H1 (cell line): ENCODE data around the gene NBAS. TPM values are rescaled to one million over a fixed set of nuclear protein-coding genes. Genes with fewer than 3 reads are reported as not detected.

ENCODE experiments used
- CREB1 ChIP-seq: IDR thresholded peaks from 2 replicates; pipeline ENCODE4 v1.6.1; 2012; ENCODE audit warnings: inconsistent platforms
- CTBP2 ChIP-seq: IDR thresholded peaks from 2 replicates; pipeline ENCODE4 v1.7.0; 2011; ENCODE audit warnings: borderline replicate concordance, mild to moderate bottlenecking, moderate library complexity, mixed read lengths, low read length; ENCODE audit not compliant: insufficient read depth, insufficient read length
- EGR1 ChIP-seq: IDR thresholded peaks from 2 replicates; pipeline ENCODE4 v1.6.1; 2011; ENCODE audit warnings: low read depth, low read length, borderline replicate concordance
- RBBP5 ChIP-seq: IDR thresholded peaks from 2 replicates; pipeline ENCODE4 v1.7.1; 2012; ENCODE audit warnings: low read depth, mild to moderate bottlenecking, inconsistent platforms, low read length, moderate library complexity, borderline replicate concordance
- SIN3A ChIP-seq, 2 experiments: IDR thresholded peaks in 1 of 2; conservative IDR thresholded peaks in 1 of 2; 2 replicates each; pipeline ENCODE4 v1.6.1; 2011 to 2012; ENCODE audit warnings: low read length in 2 of 2, improper control_type of control experiment in 1 of 2, low read depth in 1 of 2, mild to moderate bottlenecking in 1 of 2
- polyA plus RNA-seq, 7 experiments: library from polyadenylated mRNA; depleted of rRNA in 3 of 7; stranded (reverse) in 5 of 7; unstranded in 2 of 7; fragments of >200 nt in 5 of 7; fragments of 200-250 nt in 2 of 7; gene quantifications; 1 replicate in 5 of 7; 2 replicates in 1 of 7; 4 replicates in 1 of 7; pipeline versions ENCODE4 v1.2.1 to v1.2.3, GENCODE V29; 2011 to 2013; ENCODE audit warnings: missing spikeins in 2 of 7, mixed read lengths in 2 of 7
- total RNA-seq: library from RNA; stranded (reverse); fragmentation: NEBNext Ultra II Directional; extraction: Animal tissue kit (Norgen Biotek cat#: 25700); gene quantifications from 2 replicates; pipeline ENCODE4 v1.2.1, GENCODE V29; 2021
- TF ChIP-seq, protein P1 (sequence below), 3 experiments: IDR thresholded peaks; 1 replicate in 2 of 3; 2 replicates in 1 of 3; pipeline versions ENCODE4 v1.5.1 to v1.6.1; 2011; ENCODE audit warnings: low read length in 3 of 3, mild to moderate bottlenecking in 3 of 3, inconsistent platforms in 2 of 3, low read depth in 1 of 3, moderate library complexity in 1 of 3; ENCODE audit not compliant: insufficient read depth in 1 of 3; ENCODE audit errors: control extremely low read depth in 1 of 3
- TF ChIP-seq, protein P2 (sequence below): fragments of 300-600 bp; sonication (generic); IDR thresholded peaks from 2 replicates; pipeline ENCODE4 v1.7.1; 2012; ENCODE audit warnings: low read length, moderate library complexity, mild to moderate bottlenecking, inconsistent platforms; ENCODE audit not compliant: insufficient replicate concordance

NBAS gene
- total and polyA plus RNA-seq, 2 of the 8 experiments (the other 6 are each of a cell fraction or from before 2014, with no cell fraction given): 19.6 to 34.8 TPM

DNA sequence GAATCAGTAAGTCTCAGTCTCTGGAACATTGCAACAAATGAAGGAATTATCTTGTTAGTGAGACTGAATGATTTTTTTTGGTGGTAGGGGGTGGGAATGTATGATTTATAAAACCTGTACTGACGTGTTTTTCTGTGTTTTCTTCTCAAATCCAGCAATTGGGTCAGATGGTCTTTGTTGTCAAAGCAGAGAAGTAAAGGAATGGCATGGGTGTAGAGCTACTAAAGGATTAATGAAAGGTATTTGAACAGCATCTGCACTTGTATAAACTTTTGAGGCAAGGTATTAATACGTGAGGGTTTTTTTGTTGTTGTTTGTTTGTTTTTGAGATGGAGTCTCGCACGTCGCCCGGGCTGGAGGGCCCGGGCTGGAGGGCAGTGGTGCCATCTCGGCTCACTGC, 41.3 kb upstream of the NBAS start (continued):
- TF ChIP-seq RBBP5 (no peak), CTBP2 (no peak), EGR1 (no peak), CREB1 (no peak), SIN3A (conservative IDR thresholded peaks at IDR 0.05 in 1 of 2, IDR thresholded peaks at IDR 0.05 in 1 of 2; ENCODE audit: low read depth in 1 of 2, low read length in 2 of 2) (no peak)
- TF ChIP-seq, protein P1, sequence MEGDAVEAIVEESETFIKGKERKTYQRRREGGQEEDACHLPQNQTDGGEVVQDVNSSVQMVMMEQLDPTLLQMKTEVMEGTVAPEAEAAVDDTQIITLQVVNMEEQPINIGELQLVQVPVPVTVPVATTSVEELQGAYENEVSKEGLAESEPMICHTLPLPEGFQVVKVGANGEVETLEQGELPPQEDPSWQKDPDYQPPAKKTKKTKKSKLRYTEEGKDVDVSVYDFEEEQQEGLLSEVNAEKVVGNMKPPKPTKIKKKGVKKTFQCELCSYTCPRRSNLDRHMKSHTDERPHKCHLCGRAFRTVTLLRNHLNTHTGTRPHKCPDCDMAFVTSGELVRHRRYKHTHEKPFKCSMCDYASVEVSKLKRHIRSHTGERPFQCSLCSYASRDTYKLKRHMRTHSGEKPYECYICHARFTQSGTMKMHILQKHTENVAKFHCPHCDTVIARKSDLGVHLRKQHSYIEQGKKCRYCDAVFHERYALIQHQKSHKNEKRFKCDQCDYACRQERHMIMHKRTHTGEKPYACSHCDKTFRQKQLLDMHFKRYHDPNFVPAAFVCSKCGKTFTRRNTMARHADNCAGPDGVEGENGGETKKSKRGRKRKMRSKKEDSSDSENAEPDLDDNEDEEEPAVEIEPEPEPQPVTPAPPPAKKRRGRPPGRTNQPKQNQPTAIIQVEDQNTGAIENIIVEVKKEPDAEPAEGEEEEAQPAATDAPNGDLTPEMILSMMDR (IDR thresholded peaks at IDR 0.05; ENCODE audit: control extremely low read depth in 1 of 3, insufficient read depth in 1 of 3, low read depth in 1 of 3, low read length in 3 of 3): no peak
- TF ChIP-seq, protein P2, sequence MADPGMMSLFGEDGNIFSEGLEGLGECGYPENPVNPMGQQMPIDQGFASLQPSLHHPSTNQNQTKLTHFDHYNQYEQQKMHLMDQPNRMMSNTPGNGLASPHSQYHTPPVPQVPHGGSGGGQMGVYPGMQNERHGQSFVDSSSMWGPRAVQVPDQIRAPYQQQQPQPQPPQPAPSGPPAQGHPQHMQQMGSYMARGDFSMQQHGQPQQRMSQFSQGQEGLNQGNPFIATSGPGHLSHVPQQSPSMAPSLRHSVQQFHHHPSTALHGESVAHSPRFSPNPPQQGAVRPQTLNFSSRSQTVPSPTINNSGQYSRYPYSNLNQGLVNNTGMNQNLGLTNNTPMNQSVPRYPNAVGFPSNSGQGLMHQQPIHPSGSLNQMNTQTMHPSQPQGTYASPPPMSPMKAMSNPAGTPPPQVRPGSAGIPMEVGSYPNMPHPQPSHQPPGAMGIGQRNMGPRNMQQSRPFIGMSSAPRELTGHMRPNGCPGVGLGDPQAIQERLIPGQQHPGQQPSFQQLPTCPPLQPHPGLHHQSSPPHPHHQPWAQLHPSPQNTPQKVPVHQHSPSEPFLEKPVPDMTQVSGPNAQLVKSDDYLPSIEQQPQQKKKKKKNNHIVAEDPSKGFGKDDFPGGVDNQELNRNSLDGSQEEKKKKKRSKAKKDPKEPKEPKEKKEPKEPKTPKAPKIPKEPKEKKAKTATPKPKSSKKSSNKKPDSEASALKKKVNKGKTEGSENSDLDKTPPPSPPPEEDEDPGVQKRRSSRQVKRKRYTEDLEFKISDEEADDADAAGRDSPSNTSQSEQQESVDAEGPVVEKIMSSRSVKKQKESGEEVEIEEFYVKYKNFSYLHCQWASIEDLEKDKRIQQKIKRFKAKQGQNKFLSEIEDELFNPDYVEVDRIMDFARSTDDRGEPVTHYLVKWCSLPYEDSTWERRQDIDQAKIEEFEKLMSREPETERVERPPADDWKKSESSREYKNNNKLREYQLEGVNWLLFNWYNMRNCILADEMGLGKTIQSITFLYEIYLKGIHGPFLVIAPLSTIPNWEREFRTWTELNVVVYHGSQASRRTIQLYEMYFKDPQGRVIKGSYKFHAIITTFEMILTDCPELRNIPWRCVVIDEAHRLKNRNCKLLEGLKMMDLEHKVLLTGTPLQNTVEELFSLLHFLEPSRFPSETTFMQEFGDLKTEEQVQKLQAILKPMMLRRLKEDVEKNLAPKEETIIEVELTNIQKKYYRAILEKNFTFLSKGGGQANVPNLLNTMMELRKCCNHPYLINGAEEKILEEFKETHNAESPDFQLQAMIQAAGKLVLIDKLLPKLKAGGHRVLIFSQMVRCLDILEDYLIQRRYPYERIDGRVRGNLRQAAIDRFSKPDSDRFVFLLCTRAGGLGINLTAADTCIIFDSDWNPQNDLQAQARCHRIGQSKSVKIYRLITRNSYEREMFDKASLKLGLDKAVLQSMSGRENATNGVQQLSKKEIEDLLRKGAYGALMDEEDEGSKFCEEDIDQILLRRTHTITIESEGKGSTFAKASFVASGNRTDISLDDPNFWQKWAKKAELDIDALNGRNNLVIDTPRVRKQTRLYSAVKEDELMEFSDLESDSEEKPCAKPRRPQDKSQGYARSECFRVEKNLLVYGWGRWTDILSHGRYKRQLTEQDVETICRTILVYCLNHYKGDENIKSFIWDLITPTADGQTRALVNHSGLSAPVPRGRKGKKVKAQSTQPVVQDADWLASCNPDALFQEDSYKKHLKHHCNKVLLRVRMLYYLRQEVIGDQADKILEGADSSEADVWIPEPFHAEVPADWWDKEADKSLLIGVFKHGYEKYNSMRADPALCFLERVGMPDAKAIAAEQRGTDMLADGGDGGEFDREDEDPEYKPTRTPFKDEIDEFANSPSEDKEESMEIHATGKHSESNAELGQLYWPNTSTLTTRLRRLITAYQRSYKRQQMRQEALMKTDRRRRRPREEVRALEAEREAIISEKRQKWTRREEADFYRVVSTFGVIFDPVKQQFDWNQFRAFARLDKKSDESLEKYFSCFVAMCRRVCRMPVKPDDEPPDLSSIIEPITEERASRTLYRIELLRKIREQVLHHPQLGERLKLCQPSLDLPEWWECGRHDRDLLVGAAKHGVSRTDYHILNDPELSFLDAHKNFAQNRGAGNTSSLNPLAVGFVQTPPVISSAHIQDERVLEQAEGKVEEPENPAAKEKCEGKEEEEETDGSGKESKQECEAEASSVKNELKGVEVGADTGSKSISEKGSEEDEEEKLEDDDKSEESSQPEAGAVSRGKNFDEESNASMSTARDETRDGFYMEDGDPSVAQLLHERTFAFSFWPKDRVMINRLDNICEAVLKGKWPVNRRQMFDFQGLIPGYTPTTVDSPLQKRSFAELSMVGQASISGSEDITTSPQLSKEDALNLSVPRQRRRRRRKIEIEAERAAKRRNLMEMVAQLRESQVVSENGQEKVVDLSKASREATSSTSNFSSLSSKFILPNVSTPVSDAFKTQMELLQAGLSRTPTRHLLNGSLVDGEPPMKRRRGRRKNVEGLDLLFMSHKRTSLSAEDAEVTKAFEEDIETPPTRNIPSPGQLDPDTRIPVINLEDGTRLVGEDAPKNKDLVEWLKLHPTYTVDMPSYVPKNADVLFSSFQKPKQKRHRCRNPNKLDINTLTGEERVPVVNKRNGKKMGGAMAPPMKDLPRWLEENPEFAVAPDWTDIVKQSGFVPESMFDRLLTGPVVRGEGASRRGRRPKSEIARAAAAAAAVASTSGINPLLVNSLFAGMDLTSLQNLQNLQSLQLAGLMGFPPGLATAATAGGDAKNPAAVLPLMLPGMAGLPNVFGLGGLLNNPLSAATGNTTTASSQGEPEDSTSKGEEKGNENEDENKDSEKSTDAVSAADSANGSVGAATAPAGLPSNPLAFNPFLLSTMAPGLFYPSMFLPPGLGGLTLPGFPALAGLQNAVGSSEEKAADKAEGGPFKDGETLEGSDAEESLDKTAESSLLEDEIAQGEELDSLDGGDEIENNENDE: no peak
